ENCODE results near the gene SCN1B.

Gene SCN1B

DNA sequence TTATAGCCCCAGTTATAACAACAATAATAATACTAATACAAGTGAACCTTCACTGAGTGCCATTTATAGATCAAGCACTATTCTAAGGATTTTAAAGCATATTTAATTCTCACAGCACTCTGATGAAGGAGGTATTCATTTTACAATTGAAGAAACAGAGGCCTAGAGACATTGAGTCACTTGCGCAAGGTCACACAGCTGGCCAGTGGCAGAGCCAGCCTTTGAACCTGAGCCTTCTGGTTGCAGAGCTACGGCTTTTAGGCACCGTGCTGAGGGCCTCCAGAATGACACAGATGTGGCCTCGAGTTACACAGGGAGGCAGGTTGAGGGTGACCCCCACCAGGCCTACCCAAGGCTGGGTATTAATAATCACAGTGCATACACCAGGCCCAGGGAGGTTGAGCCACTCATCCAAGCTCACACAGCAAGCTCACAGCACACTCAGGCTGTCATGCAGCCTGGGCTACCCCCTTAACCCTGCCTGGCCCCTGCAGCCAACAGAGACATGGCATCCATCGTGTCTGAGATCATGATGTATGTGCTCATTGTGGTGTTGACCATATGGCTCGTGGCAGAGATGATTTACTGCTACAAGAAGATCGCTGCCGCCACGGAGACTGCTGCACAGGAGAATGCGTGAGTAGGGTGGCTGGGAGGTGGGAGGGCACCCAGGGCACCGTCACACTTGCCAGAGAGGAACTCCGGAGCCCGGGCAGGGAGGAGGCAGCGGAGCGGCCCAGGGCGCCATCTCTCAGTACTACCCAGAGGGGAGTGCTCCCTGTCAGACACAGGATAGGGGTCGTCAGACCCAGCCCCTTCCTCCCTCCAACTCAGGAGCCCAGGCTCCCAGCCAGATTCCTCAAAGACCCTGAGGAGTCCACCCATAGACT, 8.6 kb downstream of the SCN1B start:
- TF ChIP-seq EP300 (IDR thresholded peaks at IDR 0.05; ENCODE audit: borderline replicate concordance): no peak
- no peak for TF ChIP-seq CREB1 (IDR thresholded peaks at IDR 0.05; ENCODE audit: low read depth)
- TF ChIP-seq CEBPB (IDR thresholded peaks at IDR 0.05): 0 out of 2 replicates have a peak, but pooled peaks have one; percentile 29

DNA sequence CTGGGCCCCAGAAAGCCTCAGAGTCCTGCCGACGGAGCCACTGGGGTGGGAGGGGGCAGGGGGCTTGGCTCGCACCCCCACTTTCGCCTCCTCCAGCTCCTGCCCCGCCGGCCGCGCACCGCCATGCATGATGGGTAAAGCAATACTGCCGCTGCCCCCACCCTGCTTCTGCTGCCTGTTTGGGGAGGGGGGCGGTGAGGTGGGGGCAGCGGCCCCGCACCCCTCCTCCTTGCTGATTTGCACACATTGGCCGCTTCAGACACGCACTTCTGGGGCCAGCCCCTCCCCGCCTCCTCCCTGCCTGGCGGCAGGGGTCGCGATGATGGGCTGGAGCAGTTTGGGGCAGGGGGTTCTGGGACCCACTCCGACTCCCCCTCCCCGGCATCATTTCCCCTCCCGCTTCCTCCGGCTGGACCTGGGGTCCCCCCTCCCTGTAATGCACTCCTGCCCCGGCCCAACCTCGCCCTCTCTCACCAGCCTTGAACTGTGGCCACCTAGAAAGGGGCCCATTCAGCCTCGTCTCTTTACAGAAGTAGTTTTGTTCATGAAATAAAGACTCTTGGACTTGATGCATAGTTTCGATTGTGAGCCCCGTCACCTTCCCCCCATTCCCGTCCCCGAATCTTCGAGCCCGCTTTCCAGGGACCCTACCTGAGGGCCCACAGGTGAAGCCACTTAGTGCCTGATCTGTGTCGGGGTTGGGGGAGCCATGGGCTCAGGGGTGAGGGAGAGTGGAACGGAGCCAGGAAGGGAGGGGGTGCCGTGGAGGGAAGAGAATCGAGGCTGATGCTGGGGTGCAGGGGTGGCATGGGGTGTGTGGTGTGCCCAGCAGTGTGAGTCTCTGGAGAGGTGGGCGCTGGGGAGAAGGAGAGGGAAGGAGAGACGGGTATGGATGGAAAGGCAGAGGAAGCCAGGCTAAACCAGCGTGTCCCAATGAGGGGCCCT, 9.9 kb downstream of the SCN1B start:
- TF ChIP-seq, protein P1, sequence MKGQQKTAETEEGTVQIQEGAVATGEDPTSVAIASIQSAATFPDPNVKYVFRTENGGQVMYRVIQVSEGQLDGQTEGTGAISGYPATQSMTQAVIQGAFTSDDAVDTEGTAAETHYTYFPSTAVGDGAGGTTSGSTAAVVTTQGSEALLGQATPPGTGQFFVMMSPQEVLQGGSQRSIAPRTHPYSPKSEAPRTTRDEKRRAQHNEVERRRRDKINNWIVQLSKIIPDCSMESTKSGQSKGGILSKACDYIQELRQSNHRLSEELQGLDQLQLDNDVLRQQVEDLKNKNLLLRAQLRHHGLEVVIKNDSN (IDR thresholded peaks at IDR 0.05): no peak
- no peak for TF ChIP-seq CREB1 (IDR thresholded peaks at IDR 0.05; ENCODE audit: low read depth)
- no peak for TF ChIP-seq ZBTB7A (IDR thresholded peaks at IDR 0.05; ENCODE audit: low read depth)
- no peak for TF ChIP-seq TCF12 (IDR thresholded peaks at IDR 0.05; ENCODE audit: low read depth)
- no peak for TF ChIP-seq EP300 (IDR thresholded peaks at IDR 0.05; ENCODE audit: borderline replicate concordance)
- TF ChIP-seq MAX (IDR thresholded peaks at IDR 0.05): no peak
- TF ChIP-seq FOXM1 (IDR thresholded peaks at IDR 0.05; ENCODE audit: borderline replicate concordance, low read depth): no peak
- no peak for TF ChIP-seq TAF1 (IDR thresholded peaks at IDR 0.05; ENCODE audit: low read depth)

DNA sequence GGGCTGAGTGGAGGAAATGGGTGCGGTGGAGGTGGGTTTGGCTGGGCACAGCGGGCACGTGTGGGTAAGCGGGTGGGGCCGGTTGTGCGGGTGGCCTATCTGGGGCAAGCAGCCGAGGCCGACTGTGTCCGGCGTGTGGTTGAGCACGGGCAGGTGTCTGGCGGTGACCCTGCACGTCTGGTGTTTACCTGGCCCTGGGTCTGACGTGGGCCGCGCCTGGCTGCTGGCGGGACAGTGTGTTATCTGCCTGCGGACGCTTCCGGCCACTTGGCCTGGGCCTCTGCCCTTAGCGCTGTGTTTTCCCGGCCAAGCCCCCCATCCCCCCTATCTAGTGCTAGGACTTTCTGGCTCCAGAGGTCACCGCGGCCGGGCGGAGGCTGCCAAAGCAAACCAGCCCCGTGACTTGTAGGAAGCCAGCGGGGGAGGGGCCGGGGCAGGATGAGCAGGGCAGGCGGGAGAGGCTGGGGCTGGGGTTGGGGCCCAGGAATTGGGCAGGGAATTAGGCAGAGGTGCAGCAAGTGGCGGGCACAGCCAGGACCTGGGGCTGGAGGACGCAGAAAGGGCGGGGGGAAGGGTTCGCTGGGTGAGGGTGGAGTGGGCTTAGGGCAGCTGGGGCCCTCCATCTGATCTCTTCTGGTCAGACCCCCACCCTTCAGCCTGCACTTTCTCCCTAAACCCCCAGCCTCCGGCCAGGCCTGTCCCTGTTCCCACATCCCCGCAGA, 10.7 kb downstream of the SCN1B start:
- TF ChIP-seq CEBPB (IDR thresholded peaks at IDR 0.05) (no peak), TEAD4 (IDR thresholded peaks at IDR 0.05) (no peak), MAX (IDR thresholded peaks at IDR 0.05) (no peak), TAF1 (IDR thresholded peaks at IDR 0.05; ENCODE audit: low read depth) (no peak), TCF12 (IDR thresholded peaks at IDR 0.05; ENCODE audit: low read depth) (no peak)
- TF ChIP-seq, protein P1 (IDR thresholded peaks at IDR 0.05): no peak
- TF ChIP-seq, protein P2, sequence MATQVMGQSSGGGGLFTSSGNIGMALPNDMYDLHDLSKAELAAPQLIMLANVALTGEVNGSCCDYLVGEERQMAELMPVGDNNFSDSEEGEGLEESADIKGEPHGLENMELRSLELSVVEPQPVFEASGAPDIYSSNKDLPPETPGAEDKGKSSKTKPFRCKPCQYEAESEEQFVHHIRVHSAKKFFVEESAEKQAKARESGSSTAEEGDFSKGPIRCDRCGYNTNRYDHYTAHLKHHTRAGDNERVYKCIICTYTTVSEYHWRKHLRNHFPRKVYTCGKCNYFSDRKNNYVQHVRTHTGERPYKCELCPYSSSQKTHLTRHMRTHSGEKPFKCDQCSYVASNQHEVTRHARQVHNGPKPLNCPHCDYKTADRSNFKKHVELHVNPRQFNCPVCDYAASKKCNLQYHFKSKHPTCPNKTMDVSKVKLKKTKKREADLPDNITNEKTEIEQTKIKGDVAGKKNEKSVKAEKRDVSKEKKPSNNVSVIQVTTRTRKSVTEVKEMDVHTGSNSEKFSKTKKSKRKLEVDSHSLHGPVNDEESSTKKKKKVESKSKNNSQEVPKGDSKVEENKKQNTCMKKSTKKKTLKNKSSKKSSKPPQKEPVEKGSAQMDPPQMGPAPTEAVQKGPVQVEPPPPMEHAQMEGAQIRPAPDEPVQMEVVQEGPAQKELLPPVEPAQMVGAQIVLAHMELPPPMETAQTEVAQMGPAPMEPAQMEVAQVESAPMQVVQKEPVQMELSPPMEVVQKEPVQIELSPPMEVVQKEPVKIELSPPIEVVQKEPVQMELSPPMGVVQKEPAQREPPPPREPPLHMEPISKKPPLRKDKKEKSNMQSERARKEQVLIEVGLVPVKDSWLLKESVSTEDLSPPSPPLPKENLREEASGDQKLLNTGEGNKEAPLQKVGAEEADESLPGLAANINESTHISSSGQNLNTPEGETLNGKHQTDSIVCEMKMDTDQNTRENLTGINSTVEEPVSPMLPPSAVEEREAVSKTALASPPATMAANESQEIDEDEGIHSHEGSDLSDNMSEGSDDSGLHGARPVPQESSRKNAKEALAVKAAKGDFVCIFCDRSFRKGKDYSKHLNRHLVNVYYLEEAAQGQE (IDR thresholded peaks at IDR 0.05; ENCODE audit: low read depth): no peak

DNA sequence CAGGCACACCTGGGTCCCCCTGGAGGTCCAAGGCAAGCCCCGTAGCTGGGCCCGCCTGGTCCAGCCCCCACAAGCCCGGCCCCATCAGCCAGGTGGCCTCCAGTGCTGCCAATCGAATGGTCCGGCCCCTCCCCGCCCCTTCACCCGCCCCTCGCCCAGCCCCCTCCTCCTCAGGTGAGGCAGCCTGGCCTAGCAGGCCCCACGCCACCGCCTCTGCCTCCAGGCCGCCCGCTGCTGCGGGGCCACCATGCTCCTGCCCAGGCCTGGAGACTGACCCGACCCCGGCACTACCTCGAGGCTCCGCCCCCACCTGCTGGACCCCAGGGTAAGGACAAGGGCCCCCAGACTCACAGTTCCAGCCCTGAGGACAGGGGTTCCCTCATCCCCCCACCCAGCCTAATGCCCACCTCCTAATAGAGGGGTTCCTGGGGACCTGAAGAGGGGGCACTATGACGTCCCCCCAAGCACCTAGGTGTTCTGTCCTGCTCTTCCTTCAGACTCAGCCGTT, 11.3 kb downstream of the SCN1B start, which contains the start of gene HPN:
Gene HPN (plus strand): TSS at position 174 of the 508 bp plus-strand sequence. CDS start 786 bp downstream, outside the sequence.
- TF ChIP-seq ZBTB7A (IDR thresholded peaks at IDR 0.05; ENCODE audit: low read depth): no peak
- no peak for TF ChIP-seq YY1 (IDR thresholded peaks at IDR 0.05; ENCODE audit: low read depth)
- no peak for TF ChIP-seq TEAD4 (IDR thresholded peaks at IDR 0.05)

GRCh38 chr19:35042056-35042730, 11.9 kb downstream of the SCN1B start:
- TF ChIP-seq CEBPB (IDR thresholded peaks at IDR 0.05) (no peak), NFIC (IDR thresholded peaks at IDR 0.05) (no peak), EGR1 (IDR thresholded peaks at IDR 0.05) (no peak), MAX (IDR thresholded peaks at IDR 0.05) (no peak), ZBTB7A (IDR thresholded peaks at IDR 0.05; ENCODE audit: low read depth) (no peak), TCF12 (IDR thresholded peaks at IDR 0.05; ENCODE audit: low read depth) (no peak), EP300 (IDR thresholded peaks at IDR 0.05; ENCODE audit: borderline replicate concordance) (no peak)

DNA sequence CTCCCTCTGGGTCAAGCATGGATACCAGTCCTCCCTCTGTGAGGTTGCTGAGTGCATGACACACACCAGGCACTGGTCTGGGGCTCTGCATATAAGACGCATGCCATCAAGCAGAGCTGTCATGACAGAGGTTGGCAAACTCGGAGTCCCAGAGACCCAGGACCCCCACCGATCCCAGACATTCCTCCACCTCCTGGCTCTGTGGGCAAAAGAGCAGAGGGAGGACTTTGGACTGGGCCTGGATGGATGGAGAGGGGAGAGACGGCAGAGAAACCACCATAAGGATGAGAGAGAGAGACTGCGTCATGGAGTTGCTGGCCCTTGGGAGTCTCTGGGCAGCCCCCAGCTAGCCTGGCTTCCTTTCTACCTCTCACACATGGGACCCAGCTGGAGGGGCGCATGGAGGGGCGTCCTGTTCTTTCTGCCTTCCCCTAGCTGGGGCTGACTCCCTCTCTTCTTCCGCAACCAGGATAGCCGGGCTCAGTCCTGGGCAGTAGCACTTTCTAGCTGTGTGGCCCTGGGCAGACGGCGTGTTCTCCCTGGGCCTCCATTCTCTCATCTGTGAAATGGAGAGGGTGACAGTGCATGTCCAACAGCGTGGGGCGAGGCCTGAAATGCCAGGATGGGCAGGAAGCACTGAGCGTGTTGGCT, 12.8 kb downstream of the SCN1B start:
- TF ChIP-seq MAX (IDR thresholded peaks at IDR 0.05): no peak
- no peak for TF ChIP-seq EP300 (IDR thresholded peaks at IDR 0.05; ENCODE audit: borderline replicate concordance)
- TF ChIP-seq CREB1 (IDR thresholded peaks at IDR 0.05; ENCODE audit: low read depth): no peak
- TF ChIP-seq ZBTB7A (IDR thresholded peaks at IDR 0.05; ENCODE audit: low read depth): no peak
- TF ChIP-seq CEBPB (IDR thresholded peaks at IDR 0.05): no peak
- no peak for TF ChIP-seq TCF12 (IDR thresholded peaks at IDR 0.05; ENCODE audit: low read depth)
- TF ChIP-seq RAD21 (IDR thresholded peaks at IDR 0.05; ENCODE audit: low read depth): no peak
- TF ChIP-seq TEAD4 (IDR thresholded peaks at IDR 0.05): no peak
- no peak for TF ChIP-seq YY1 (IDR thresholded peaks at IDR 0.05; ENCODE audit: low read depth)
- TF ChIP-seq TAF1 (IDR thresholded peaks at IDR 0.05; ENCODE audit: low read depth): no peak
- TF ChIP-seq FOXM1 (IDR thresholded peaks at IDR 0.05; ENCODE audit: borderline replicate concordance, low read depth): no peak
- TF ChIP-seq, protein P2 (IDR thresholded peaks at IDR 0.05; ENCODE audit: low read depth): no peak
- no peak for TF ChIP-seq EGR1 (IDR thresholded peaks at IDR 0.05)
- no peak for TF ChIP-seq NFIC (IDR thresholded peaks at IDR 0.05)
- TF ChIP-seq, protein P1 (IDR thresholded peaks at IDR 0.05): no peak

Measured in Ishikawa (cell line).